Trophoblast cell (in vitro differentiated cells and primary cell): ENCODE data around the gene RECQL.

Experiments
- DNase-seq, 2 donors: peaks; one replicate each; pipeline ENCODE4 v3.0.0-alpha.2; 2016
- H2AFZ ChIP-seq: 2 replicates; pipeline ENCODE4 v1.6.1; 2013; ENCODE audit warnings: low read length, moderate library complexity, mild to moderate bottlenecking; ENCODE audit not compliant: insufficient read depth, poor library complexity
- H2AK5ac ChIP-seq: 2 replicates; pipeline ENCODE4 v1.6.1; 2013; ENCODE audit warnings: mild to moderate bottlenecking, low read length
- H2BK120ac ChIP-seq: 2 replicates; pipeline ENCODE4 v1.6.1; 2013; ENCODE audit warnings: low read length, mild to moderate bottlenecking, moderate library complexity; ENCODE audit not compliant: insufficient read depth, poor library complexity
- H2BK12ac ChIP-seq: 2 replicates; pipeline ENCODE4 v1.6.1; 2013; ENCODE audit warnings: mild to moderate bottlenecking, low read length, moderate library complexity
- H2BK5ac ChIP-seq: 2 replicates; pipeline ENCODE4 v1.6.1; 2013; ENCODE audit warnings: low read length, low read depth, moderate library complexity, mild to moderate bottlenecking; ENCODE audit not compliant: poor library complexity
- H3K14ac ChIP-seq: 2 replicates; pipeline ENCODE4 v1.6.1; 2013; ENCODE audit warnings: mild to moderate bottlenecking, low read length
- H3K18ac ChIP-seq: 2 replicates; pipeline ENCODE4 v1.6.1; 2013; ENCODE audit warnings: mild to moderate bottlenecking, low read length
- H3K23ac ChIP-seq: 2 replicates; pipeline ENCODE4 v1.6.1; 2013; ENCODE audit warnings: low read length
- H3K27ac ChIP-seq: 2 replicates; pipeline ENCODE4 v1.5.1; 2013; ENCODE audit warnings: low read depth, mild to moderate bottlenecking, inconsistent platforms, low read length, moderate library complexity
- H3K27me3 ChIP-seq: 2 replicates; pipeline ENCODE4 v1.6.1; 2013; ENCODE audit warnings: inconsistent platforms, mild to moderate bottlenecking, low read length, moderate library complexity; ENCODE audit not compliant: insufficient read depth
- H3K36me3 ChIP-seq, 2 experiments: 1 replicate in 1 of 2; 2 replicates in 1 of 2; pipeline ENCODE4 v1.6.1; 2013; ENCODE audit warnings: low read length in 2 of 2, mild to moderate bottlenecking in 2 of 2, moderate library complexity in 1 of 2; ENCODE audit not compliant: insufficient read depth in 2 of 2, control insufficient read depth in 1 of 2
- H3K4ac ChIP-seq: 2 replicates; pipeline ENCODE4 v1.6.1; 2013; ENCODE audit warnings: low read depth, mild to moderate bottlenecking, low read length, moderate library complexity
- H3K4me1 ChIP-seq, 2 experiments: 1 replicate in 1 of 2; 2 replicates in 1 of 2; pipeline ENCODE4 v1.6.1; 2013; ENCODE audit warnings: low read length in 2 of 2, mild to moderate bottlenecking in 2 of 2, moderate library complexity in 1 of 2; ENCODE audit not compliant: insufficient read depth in 2 of 2, control insufficient read depth in 1 of 2
- H3K4me2 ChIP-seq: 2 replicates; pipeline ENCODE4 v1.6.1; 2013; ENCODE audit warnings: inconsistent platforms, mild to moderate bottlenecking, low read length, moderate library complexity
- H3K4me3 ChIP-seq: 2 replicates; pipeline ENCODE4 v1.5.1; 2013; ENCODE audit warnings: mild to moderate bottlenecking, low read depth, low read length, inconsistent platforms
- H3K79me1 ChIP-seq: one replicate; pipeline ENCODE4 v1.6.1; 2013; ENCODE audit warnings: low read length
- H3K79me2 ChIP-seq: 2 replicates; pipeline ENCODE4 v1.6.1; 2013; ENCODE audit warnings: low read length, mild to moderate bottlenecking; ENCODE audit not compliant: control insufficient read depth, insufficient read depth, poor library complexity
- H3K9ac ChIP-seq: 2 replicates; pipeline ENCODE4 v1.6.1; 2013; ENCODE audit warnings: mild to moderate bottlenecking, low read length
- H3K9me3 ChIP-seq: 2 replicates; pipeline ENCODE4 v1.6.1; 2013; ENCODE audit warnings: low read depth, mild to moderate bottlenecking, control low read depth, inconsistent platforms, low read length; ENCODE audit not compliant: insufficient read depth
- H4K12ac ChIP-seq: 2 replicates; pipeline ENCODE4 v1.6.1; 2013; ENCODE audit warnings: low read depth, mild to moderate bottlenecking, low read length, moderate library complexity
- H4K8ac ChIP-seq: 2 replicates; pipeline ENCODE4 v1.6.1; 2013; ENCODE audit warnings: low read depth, mild to moderate bottlenecking, low read length, moderate library complexity
- H4K91ac ChIP-seq: one replicate; pipeline ENCODE4 v1.6.1; 2013; ENCODE audit warnings: low read depth, mild to moderate bottlenecking, low read length, moderate library complexity
- WGBS: extraction: QIAGEN DNeasy Blood & Tissue Kit; methylation state at CpG from one replicate; pipeline ENCODE4 v1.1.7; 2013; ENCODE audit warnings: missing lambda C conversion rate; ENCODE audit not compliant: insufficient read length, insufficient coverage; ENCODE audit errors: extremely low coverage; 5-methylcytosine and 5-hydroxymethylcytosine counted together

Gene RECQL

GRCh38 chr12:21476949-21477348, 24.5 kb downstream of the RECQL start:
- Histone ChIP-seq H3K14ac (no peak overlapping the region), H3K27me3 (no peaks in the 10 kb centered on the region), H2BK5ac (no peak overlapping the region), H2AK5ac (no peak overlapping the region), H4K12ac (no peak overlapping the region), H3K9me3 (no peaks in the 10 kb centered on the region), H3K4me1 (no peaks in the 10 kb centered on the region), H3K79me1 (no peaks in the 10 kb centered on the region), H3K4ac (no peak overlapping the region), H3K23ac (no peak overlapping the region), H3K4me2 (no peak overlapping the region), H3K9ac (no peak overlapping the region), H3K36me3 (peaks cover 3 to 12% of the 10 kb centered on the region in 2 experiments), H2BK12ac (no peak overlapping the region), H3K79me2 (no peaks in the 10 kb centered on the region), H3K27ac (no peak overlapping the region), H4K8ac (no peak overlapping the region), H2AFZ (no peak overlapping the region), H3K4me3 (no peak overlapping the region), H2BK120ac (no peak overlapping the region), H4K91ac (no peak overlapping the region), H3K18ac (no peak overlapping the region)
- no peak for DNase-seq
- no CpG with 5 or more reads among the region's 3 CpGs for WGBS

- Histone ChIP-seq H3K14ac (no peak overlapping the region), H2BK12ac (no peak overlapping the region), H3K79me1 (no peaks in the 10 kb centered on the region), H4K8ac (no peak overlapping the region), H3K36me3 (peaks cover 2 to 10% of the 10 kb centered on the region in 2 experiments), H3K18ac (no peak overlapping the region), H3K4me2 (no peak overlapping the region), H3K23ac (no peak overlapping the region), H3K79me2 (no peaks in the 10 kb centered on the region), H2AFZ (no peak overlapping the region), H3K9ac (no peak overlapping the region), H3K4me3 (no peak overlapping the region), H3K27me3 (no peaks in the 10 kb centered on the region), H3K4me1 (no peaks in the 10 kb centered on the region), H4K12ac (no peak overlapping the region), H3K4ac (no peak overlapping the region), H2BK5ac (no peak overlapping the region), H2BK120ac (no peak overlapping the region), H3K9me3 (no peaks in the 10 kb centered on the region), H4K91ac (no peak overlapping the region), H3K27ac (no peak overlapping the region), H2AK5ac (no peak overlapping the region)
- DNase-seq: no peak
- no CpG with 5 or more reads among the region's 1 CpG for WGBS
Observed at GRCh38 chr12:21475552-21475951, 25.9 kb downstream of the RECQL start.

- Histone ChIP-seq H3K4me1 (no peaks in the 10 kb centered on the region), H3K4ac (no peak overlapping the region), H2AFZ (no peak overlapping the region), H3K18ac (no peak overlapping the region), H3K14ac (no peak overlapping the region), H2AK5ac (no peak overlapping the region), H4K8ac (no peak overlapping the region), H3K9me3 (no peaks in the 10 kb centered on the region), H2BK120ac (no peak overlapping the region), H3K4me2 (no peak overlapping the region), H2BK5ac (no peak overlapping the region), H3K23ac (no peak overlapping the region), H3K79me2 (no peaks in the 10 kb centered on the region), H3K36me3 (peaks cover 0 to 3% of the 10 kb centered on the region in 2 experiments), H3K27ac (no peak overlapping the region), H4K12ac (no peak overlapping the region), H3K9ac (no peak overlapping the region), H4K91ac (no peak overlapping the region), H3K4me3 (no peak overlapping the region), H3K79me1 (no peaks in the 10 kb centered on the region), H2BK12ac (no peak overlapping the region), H3K27me3 (no peaks in the 10 kb centered on the region)
- no CpG with 5 or more reads among the region's 7 CpGs for WGBS
- no peak for DNase-seq
Observed at GRCh38 chr12:21472197-21472823, 29.1 kb downstream of the RECQL start.

- Histone ChIP-seq H4K12ac (no peak overlapping the region), H2AK5ac (no peak overlapping the region), H2AFZ (no peak overlapping the region), H3K27ac (no peak overlapping the region), H3K23ac (no peak overlapping the region), H3K36me3 (peaks cover 0 to 3% of the 10 kb centered on the region in 2 experiments), H3K18ac (no peak overlapping the region), H3K4me1 (no peaks in the 10 kb centered on the region), H4K91ac (no peak overlapping the region), H3K4me2 (no peak overlapping the region), H3K79me1 (no peaks in the 10 kb centered on the region), H3K14ac (no peak overlapping the region), H3K4me3 (no peak overlapping the region), H2BK12ac (no peak overlapping the region), H3K9me3 (no peaks in the 10 kb centered on the region), H3K27me3 (no peaks in the 10 kb centered on the region), H2BK120ac (no peak overlapping the region), H2BK5ac (no peak overlapping the region), H3K9ac (no peak overlapping the region), H4K8ac (no peak overlapping the region), H3K4ac (no peak overlapping the region), H3K79me2 (no peaks in the 10 kb centered on the region)
- no CpG with 5 or more reads among the region's 2 CpGs for WGBS
- no peak for DNase-seq
Observed at GRCh38 chr12:21471294-21471693, 30.1 kb downstream of the RECQL start.
